Measurements from ENCODE around the gene DSCAML1.

Gene DSCAML1

DNA sequence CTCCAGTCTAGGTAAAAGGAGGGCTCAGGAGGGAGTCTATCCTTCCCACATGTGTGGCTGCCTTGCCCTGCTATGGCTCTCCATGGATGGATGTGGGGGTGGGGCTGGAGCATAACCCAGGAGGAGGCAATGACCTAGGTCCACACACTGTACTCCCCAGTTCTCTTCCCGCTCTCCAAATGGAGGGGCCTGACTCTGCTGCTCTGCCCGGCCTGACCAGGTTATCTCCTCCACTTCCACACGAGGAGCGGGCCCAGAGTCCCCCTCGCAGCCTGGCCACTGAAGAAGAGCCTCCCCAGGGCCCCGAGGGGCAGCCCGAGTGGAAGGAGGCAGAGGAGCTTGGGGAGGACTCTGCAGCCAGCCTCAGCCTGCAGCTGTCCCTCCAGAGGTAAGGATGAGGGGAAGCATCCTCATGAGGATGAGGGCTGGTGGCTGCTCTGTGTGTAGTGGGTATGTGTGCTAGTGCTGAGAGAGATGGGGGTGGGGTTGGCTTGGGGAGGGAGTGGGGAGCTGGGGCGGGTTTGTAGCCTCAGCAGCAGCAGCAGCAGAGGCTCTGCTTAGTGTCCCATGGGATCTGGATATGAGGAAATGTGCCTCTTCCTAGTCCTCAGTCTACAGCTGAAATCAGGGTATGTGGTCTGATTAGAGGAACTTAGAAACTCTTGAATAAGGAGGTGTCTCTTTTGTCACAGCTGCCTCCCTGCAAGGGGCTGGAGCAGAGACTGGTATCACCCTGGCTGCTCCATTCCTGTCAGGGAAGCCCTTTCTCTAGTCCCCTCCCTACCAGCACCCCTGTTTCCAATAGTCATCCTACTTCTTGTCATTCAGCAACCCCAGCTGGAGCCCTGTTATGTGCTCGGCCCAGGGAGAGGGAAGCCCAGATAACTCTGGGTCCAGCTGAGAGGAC, 415.3 kb downstream of the DSCAML1 start:
- H3K36me3 Mint-ChIP-seq (ENCODE audit: low read depth), result peaks cover 15% of the 10 kb centered on the region
- H3K27ac Mint-ChIP-seq, result no peak overlapping the region
- H3K4me3 Mint-ChIP-seq, result no peak overlapping the region
- TF ChIP-seq, protein P1, sequence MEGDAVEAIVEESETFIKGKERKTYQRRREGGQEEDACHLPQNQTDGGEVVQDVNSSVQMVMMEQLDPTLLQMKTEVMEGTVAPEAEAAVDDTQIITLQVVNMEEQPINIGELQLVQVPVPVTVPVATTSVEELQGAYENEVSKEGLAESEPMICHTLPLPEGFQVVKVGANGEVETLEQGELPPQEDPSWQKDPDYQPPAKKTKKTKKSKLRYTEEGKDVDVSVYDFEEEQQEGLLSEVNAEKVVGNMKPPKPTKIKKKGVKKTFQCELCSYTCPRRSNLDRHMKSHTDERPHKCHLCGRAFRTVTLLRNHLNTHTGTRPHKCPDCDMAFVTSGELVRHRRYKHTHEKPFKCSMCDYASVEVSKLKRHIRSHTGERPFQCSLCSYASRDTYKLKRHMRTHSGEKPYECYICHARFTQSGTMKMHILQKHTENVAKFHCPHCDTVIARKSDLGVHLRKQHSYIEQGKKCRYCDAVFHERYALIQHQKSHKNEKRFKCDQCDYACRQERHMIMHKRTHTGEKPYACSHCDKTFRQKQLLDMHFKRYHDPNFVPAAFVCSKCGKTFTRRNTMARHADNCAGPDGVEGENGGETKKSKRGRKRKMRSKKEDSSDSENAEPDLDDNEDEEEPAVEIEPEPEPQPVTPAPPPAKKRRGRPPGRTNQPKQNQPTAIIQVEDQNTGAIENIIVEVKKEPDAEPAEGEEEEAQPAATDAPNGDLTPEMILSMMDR (IDR thresholded peaks at IDR 0.05), result no peak
- peaks cover 8% of the 10 kb centered on the region for H3K4me1 Mint-ChIP-seq
- DNase-seq, result no peak
- no peaks in the 10 kb centered on the region for H3K9me3 Mint-ChIP-seq
- peaks cover 8% of the 10 kb centered on the region for H3K27me3 Mint-ChIP-seq (ENCODE audit: low read depth, poor library complexity)

DNA sequence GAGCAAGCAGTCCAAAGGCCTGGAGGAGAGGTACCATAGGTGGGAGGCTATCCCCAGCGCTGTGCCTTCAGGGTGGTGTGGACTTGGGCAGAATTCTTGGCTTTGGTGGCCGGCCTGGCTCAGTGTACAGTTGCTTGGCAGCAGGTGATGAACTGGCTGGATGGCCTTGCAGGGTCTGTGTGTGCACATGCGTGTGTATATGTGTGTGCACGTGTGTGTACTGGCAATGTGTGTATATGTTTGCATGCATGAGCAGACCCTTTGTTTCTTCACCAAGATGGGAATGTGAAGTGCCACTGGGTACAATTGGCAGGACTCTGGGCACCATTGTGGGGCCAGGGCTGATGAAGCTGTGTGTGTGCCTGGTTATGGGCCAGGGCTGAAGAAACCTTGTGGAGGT, 416.3 kb downstream of the DSCAML1 start:
- no peak for DNase-seq
- Mint-ChIP-seq H3K27ac (no peak overlapping the region), H3K36me3 (ENCODE audit: low read depth) (peaks cover 16% of the 10 kb centered on the region), H3K9me3 (no peaks in the 10 kb centered on the region), H3K4me3 (no peak overlapping the region), H3K27me3 (ENCODE audit: low read depth, poor library complexity) (peaks cover 8% of the 10 kb centered on the region), H3K4me1 (peaks cover 8% of the 10 kb centered on the region)
- TF ChIP-seq, protein P1 (IDR thresholded peaks at IDR 0.05), result no peak

DNA sequence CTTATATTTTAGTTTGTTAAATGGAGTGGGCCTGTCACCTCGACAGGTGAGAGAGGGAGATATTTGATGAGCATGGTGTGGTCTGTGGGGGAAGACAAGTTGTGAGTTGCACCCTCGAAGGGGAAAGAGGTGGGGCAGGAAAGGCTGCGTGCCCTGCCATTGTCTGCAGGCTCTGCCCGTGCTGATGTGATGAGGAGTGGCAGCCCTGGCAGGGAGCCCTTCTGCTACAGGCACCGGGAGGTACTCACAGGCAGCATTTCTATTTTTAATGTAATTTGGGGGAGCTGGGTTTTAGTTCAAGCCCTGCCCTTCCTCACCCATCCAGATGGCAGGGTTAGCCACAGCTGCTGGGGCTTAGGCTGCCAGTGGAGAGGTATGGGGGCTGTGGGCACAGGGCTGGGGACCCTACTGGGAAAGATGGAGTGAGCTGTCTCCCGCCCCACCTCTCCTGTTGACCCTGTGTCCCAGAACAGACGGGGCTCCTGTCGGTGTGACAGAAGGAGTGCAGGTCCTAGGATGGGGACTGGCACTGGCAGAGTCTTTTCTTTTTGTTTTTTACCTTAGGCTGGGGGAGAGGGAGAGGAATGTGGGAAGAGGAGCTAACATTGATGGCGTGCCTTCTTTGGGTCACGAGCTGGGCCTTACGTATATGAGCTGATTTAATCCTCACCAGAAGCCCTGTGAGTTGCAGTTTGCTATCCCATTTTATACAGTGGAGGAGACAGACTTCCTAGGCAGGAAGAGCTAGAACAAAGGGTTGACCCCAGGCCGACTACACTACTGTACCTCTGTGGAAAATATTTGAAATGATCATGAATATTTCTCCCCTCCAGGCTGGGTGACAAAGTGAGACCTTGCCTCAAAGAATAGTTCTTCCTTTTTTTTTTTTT, 417.8 kb downstream of the DSCAML1 start:
- peaks cover 9% of the 10 kb centered on the region for H3K4me1 Mint-ChIP-seq
- no peak overlapping the region for H3K4me3 Mint-ChIP-seq
- H3K9me3 Mint-ChIP-seq, result no peaks in the 10 kb centered on the region
- peaks cover 8% of the 10 kb centered on the region for H3K27me3 Mint-ChIP-seq (ENCODE audit: low read depth, poor library complexity)
- H3K27ac Mint-ChIP-seq, result peak overlapping the region; percentile 34
- peaks cover 30% of the 10 kb centered on the region for H3K36me3 Mint-ChIP-seq (ENCODE audit: low read depth)
- TF ChIP-seq, protein P1 (IDR thresholded peaks at IDR 0.05), result no peak
- no peak for DNase-seq
